HK-2 (cell line): ENCODE measurements around the gene COQ6.
"Not testable (repeated sequence)": the region's sequence is repeated elsewhere in the genome, so short reads cannot be mapped to it uniquely, and the experiment has no call there.

Experiments
- DNase-seq: peaks from one replicate; pipeline ENCODE4 v3.0.0-alpha.2; 2018; ENCODE audit not compliant: unreplicated experiment

Gene COQ6

DNA sequence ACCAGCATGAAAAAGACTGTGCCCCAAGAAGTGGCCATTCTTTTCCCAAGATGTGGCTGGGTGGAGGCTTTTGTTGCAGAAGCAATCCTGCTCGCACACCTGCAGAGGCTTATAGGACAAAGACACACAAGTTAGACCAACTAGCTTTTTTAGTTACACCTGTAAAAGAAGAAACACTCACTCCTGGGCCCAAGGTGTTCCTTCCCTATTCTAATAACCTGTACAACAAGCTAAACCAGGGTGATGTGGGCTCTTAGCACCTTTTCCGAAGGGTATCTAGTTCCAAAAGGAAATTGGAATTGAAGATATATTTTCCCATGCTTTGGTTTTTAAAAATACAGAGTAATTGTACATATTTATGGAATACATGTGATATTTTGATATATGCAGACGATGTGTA is 38.0 kb downstream of the COQ6 start:
- no peak for DNase-seq

DNA sequence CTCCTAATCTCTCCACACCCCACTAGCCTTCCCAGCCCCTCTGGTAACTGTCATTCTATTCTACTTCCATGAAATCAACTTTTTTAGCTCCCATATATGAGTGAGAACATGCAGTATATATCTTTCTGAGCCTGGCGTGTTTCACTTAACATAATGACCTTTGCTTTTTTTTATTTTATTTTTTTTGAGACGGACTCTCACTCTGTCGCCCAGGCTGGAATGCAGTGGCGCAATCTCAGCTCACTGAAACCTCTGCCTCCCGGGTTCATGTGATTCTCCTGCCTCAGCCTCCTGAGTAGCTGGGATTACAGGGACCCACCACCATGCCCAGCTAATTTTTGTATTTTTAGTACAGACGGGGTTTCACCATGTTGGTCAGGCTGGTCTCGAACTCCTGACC is 38.6 kb downstream of the COQ6 start:
- not testable (repeated sequence) for DNase-seq

DNA sequence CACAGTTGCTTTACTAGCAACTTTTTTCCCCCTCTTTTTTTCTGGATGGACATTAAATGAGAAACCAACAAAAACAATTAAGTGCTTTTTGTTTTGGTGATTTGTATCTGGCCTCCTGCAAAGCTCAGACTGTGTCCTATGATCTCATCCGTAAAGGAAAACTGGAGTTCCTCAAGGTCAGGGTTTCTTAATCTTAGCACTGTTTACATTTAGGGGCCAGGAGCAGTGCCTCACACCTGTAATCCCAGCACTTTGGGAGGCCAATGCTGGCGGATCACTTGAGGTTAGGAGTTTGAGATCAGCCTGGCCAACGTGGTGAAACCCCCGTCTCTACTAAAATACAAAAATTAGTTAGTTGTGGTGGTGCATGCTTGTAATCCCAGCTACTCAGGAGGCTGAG is 41.0 kb downstream of the COQ6 start:
- no peak for DNase-seq

DNA sequence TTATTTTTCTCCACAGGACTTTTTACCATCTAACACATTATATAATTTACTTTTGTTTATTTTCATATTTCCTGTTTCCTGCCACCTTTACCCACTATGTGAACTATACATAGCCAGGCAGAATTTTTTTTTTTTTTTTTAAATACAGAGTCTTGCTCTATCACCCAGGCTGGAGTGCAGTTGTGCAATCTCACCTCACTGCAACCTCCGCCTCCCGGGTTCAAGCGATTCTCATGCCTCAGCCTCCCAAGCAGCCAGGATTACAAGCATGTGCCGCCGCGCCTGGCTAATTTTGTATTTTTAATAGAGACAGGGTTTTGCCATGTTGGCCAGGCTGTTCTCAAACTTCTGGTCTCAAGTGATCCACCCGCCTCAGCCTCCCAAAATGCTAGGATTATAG is 44.8 kb downstream of the COQ6 start:
- not testable (repeated sequence) for DNase-seq

DNA sequence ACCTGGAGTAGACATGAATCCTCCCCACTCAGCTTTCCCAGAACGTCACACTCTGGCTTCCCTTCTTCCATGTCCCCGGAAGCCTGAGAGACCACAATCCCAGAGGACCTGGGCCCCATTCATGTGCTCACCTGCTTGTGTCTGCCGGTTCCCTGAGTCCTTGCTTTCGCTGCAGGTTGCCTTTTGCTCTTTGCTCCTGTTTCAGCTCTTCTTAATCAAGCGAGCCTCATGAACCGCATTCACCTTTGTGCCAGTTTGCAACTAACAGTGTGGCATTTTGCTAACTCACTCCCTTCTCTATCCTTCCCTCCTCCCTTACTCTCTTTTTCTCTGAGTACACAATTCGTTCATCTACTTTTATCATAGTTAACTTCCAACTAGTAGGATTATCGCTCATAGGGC is 45.9 kb downstream of the COQ6 start:
- DNase-seq = no peak

DNA sequence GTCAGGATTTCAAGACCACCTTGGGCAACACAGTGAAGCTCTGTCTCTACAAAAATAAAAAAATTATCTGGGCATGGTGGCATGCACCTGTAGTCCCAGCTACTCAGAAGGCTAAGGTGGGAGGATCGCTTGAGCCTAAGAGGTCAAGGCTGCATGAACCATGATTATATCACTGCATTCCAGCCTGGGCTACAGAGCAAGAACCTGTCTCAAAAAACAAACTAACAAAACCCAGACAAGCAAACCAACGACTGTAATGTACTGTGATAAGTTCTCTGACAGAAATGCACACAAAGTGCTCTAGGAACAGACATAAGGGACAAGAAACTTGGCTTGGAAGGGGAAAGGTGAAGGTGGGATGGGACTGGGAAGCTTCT is 46.6 kb downstream of the COQ6 start:
- DNase-seq = no peak

DNA sequence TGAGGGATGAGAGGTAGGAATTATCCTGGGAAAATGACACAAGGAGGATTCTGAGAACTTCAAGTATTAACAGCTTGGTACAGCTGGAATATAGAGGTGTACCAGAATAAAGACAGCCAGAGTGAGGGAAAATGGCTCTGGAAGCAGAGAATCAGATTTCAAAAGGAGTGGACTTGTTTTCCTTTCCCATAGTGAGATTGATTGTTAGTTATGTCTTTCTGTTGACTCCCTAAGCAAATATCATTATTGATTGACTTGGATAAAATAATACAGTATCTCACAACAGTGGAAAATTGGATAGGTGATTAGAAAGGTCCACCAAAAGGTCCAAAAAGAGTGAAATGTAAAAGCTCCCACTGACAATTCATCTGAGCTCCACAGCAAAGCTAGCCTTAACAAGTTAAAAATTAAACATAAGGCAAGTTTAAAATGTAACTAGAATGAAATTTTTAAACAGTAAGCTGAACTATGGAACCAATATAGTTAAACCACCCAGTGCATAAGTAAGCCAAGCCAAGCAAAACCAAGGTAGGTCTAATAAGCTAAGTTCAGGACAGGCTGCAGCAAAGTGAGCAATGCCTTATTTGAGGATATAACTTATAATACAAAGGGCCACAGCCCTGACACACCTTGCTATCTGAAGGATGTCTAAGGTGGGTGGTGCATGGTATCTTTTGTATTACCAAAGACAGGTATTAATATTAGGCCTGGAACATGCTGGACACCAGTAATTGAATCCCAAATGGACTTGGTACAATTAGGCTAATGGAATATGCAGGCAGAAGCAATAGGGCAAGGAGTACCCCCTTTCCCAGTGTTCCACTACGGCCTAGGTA is 47.2 kb downstream of the COQ6 start:
- DNase-seq = no peak

DNA sequence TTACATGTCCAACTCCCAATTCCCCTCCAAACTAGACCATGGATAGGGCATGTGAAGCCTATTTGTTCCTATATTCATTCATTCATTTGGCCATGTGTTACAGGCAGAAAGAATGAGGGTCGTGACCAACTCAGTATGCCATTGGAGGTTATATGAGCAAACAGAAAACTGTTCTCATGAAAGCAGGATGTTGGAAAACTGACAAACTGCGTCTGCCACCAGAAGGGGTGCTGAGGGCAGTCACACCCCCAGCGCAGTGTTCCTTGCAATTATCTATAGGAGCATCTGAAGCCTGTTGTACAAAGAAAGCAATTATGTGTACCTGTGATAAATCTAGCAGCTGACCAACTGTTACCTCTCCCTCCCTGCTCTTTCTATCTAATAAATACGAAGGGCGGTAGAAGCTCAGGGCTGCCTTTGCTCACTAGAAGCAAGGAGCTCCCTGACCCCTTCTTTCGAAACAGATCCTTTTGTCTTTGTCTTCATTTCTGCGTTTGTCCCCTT is 47.9 kb downstream of the COQ6 start:
- no peak for DNase-seq

DNA sequence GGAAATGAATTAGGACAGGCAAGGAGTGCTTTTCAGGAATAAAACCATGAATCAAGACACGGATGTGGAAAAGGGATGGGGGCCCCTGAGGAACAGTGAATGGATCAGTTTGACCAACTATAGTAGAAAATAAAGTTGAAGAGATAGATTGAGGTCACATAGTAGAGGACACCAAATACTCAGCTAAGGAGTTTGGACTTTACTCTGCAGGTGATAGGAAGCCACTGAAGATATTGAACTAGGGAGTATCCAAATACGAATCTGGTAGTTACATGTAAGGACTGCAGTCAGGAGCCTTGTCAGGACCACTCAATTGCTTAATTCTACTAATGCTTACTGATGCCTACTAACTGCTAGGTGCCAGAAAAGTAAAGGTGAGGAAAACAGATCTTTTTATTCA is 48.6 kb downstream of the COQ6 start:
- DNase-seq = no peak

DNA sequence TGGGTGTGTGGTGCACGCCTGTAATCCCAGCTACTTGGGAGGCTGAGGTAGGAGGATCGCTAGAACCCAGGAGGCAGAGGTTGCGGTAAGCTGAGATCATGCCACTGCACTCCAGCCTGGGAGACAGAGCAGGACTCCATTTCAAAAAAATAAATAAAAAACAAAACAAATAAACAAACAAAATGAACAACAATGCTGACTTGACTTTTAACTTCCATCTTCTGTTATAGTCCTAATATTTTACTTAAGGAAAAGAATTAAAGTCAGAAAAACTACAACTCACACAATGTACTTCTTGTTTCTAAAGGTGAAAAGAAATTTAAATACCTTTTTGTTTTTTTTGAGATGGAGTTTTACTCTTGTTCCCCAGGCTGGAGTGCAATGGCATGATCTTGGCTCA is 55.6 kb downstream of the COQ6 start:
- DNase-seq = not testable (repeated sequence)

DNA sequence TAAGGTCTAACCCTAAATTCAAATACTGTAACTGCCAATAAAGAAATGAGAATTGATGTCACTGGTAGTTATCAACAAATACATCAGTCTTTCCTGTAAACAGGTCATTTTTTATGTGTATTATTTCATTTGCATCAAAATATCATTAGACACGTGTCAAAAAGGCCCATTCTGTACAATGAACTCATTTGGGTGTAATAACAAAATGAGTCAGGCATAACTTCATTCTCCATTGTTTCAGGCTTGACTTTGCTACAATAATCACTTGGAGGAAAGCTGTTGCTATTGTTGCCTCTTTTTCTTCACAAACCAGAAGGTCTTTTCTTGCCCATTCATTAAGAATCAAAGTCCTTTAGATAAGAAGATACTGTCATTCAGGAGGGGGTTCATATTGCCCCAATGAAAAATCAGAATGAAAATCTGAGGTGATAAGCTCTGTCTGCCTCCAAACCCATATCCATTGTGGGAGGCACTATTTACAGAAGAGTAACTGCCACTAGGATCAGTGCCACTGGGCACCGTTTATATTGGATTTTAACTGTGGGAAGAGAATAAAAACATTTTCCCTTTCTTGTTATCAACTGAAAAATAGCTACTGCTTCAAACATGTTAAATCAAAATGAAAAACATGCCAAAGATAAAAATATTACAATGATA is 58.9 kb downstream of the COQ6 start:
- no peak for DNase-seq
